Mononuclear cell (primary cell): ENCODE results near the gene SH2D3C. TPM values are rescaled to one million over a fixed set of nuclear protein-coding genes. Genes with fewer than 3 reads are reported as not detected.
"Not testable (repeated sequence)": the region's sequence is repeated elsewhere in the genome, so short reads cannot be mapped to it uniquely, and the experiment has no call there.

Source experiments
- H3K27me3 ChIP-seq: 2 replicates; pipeline ENCODE4 v1.6.0; 2011; ENCODE audit warnings: low read length, control low read depth; ENCODE audit not compliant: insufficient read depth
- H3K4me1 ChIP-seq: 2 replicates; pipeline ENCODE4 v1.5.1; 2011; ENCODE audit warnings: mild to moderate bottlenecking, low read length, control low read depth; ENCODE audit not compliant: insufficient read depth
- H3K4me3 ChIP-seq: 2 replicates; pipeline ENCODE4 v1.5.1; 2011; ENCODE audit warnings: mild to moderate bottlenecking, low read length, moderate library complexity
- H3K9me3 ChIP-seq: 2 replicates; pipeline ENCODE4 v1.5.1; 2011; ENCODE audit warnings: low read depth, mild to moderate bottlenecking, control low read depth, low read length
- total RNA-seq: library from RNA; depleted of rRNA; stranded (reverse); fragments of >200 nt; gene quantifications from one replicate; pipeline ENCODE4 v1.2.3, GENCODE V29; 2012

Gene SH2D3C
- total RNA-seq, 1 donor: 12.6 TPM

- peaks cover 20% of the 10 kb centered on the region for H3K4me1 ChIP-seq
- H3K9me3 ChIP-seq: no peaks in the 10 kb centered on the region
- H3K27me3 ChIP-seq: no peaks in the 10 kb centered on the region
- no peak overlapping the region for H3K4me3 ChIP-seq
Measured at GRCh38 chr9:127793093-127793708, 14.7 kb upstream of the SH2D3C start.

- H3K27me3 ChIP-seq: no peaks in the 10 kb centered on the region
- H3K9me3 ChIP-seq: no peaks in the 10 kb centered on the region
- no peak overlapping the region for H3K4me3 ChIP-seq
- H3K4me1 ChIP-seq: peaks cover 23% of the 10 kb centered on the region
Measured at GRCh38 chr9:127792417-127793031, 14.1 kb upstream of the SH2D3C start.

GRCh38 chr9:127791085-127791484, 12.6 kb upstream of the SH2D3C start:
- Histone ChIP-seq H3K9me3 (no peaks in the 10 kb centered on the region), H3K27me3 (no peaks in the 10 kb centered on the region), H3K4me1 (peaks cover 19% of the 10 kb centered on the region), H3K4me3 (no peak overlapping the region)

- Histone ChIP-seq H3K9me3 (no peaks in the 10 kb centered on the region), H3K4me1 (peaks cover 17% of the 10 kb centered on the region), H3K4me3 (no peak overlapping the region), H3K27me3 (no peaks in the 10 kb centered on the region)
Measured at GRCh38 chr9:127790094-127790855, 11.8 kb upstream of the SH2D3C start.

DNA sequence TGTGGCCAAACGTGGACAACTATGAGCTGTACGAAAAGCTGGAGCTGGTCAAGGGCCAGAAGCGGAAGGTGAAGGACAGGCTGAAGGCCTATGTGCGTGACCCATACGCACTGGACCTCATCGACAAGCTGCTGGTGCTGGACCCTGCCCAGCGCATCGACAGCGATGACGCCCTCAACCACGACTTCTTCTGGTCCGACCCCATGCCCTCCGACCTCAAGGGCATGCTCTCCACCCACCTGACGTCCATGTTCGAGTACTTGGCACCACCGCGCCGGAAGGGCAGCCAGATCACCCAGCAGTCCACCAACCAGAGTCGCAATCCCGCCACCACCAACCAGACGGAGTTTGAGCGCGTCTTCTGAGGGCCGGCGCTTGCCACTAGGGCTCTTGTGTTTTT, 10.7 kb upstream of the SH2D3C start:
- Histone ChIP-seq H3K4me1 (peaks cover 25% of the 10 kb centered on the region), H3K27me3 (no peaks in the 10 kb centered on the region), H3K4me3 (no peak overlapping the region), H3K9me3 (no peaks in the 10 kb centered on the region)

DNA sequence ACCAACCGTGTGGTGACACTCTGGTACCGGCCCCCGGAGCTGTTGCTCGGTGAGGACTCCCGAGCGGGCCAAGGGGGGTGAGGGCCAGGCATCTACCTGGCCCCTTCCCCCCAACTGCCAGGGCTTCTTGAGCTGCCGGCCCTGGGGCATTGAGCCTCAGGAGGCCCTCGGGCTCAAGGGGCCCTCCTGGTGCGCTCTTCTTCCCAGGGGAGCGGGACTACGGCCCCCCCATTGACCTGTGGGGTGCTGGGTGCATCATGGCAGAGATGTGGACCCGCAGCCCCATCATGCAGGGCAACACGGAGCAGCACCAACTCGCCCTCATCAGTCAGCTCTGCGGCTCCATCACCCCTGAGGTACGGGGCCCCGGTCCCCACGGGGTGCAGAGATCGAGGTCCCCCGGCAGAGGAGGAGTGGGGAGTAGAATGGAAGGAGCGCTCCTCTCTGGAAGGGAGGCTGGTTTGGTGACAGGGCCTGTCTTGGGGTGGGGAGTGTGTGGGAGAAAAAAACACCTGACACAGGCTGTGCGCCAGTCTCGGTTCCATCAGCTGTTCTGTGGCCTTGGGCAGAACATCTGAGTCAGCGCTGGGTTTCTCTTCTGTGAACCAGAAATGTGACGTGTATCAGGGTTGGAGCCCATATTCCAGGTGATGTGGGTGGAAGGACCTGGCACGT, 10.0 kb upstream of the SH2D3C start:
- Histone ChIP-seq H3K9me3 (no peaks in the 10 kb centered on the region), H3K4me3 (no peak overlapping the region), H3K4me1 (peaks cover 32% of the 10 kb centered on the region), H3K27me3 (no peaks in the 10 kb centered on the region)

DNA sequence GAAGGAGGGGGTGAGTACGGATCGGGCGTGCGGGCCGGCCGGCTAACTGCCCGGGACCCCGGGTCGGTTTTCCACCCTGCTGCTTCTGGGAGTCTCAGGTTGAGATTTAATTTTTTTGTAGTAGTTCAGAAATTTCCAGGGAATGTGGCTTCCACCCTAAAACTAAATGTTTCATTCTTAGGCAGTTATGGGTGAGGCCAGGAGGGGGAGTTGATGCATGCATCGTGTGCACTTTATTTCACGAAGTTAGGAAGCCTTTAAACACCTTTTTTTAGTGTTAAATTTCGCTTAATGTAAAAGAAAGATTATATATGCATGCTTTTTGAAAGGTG, 8.3 kb upstream of the SH2D3C start:
- peaks cover 49% of the 10 kb centered on the region for H3K4me1 ChIP-seq
- no peaks in the 10 kb centered on the region for H3K27me3 ChIP-seq
- H3K9me3 ChIP-seq: no peaks in the 10 kb centered on the region
- H3K4me3 ChIP-seq: peak overlapping the region; percentile 85

- Histone ChIP-seq H3K9me3 (no peaks in the 10 kb centered on the region), H3K4me1 (peaks cover 55% of the 10 kb centered on the region), H3K27me3 (no peaks in the 10 kb centered on the region), H3K4me3 (peak within 1 kb of the TSS; percentile 85)
Measured at GRCh38 chr9:127785933-127786772, 7.7 kb upstream of the SH2D3C start, which contains the start of gene CDK9. TSS of gene CDK9 (plus strand) at chr9:127786034. CDS start at chr9:127786149, 115 bp downstream.

DNA sequence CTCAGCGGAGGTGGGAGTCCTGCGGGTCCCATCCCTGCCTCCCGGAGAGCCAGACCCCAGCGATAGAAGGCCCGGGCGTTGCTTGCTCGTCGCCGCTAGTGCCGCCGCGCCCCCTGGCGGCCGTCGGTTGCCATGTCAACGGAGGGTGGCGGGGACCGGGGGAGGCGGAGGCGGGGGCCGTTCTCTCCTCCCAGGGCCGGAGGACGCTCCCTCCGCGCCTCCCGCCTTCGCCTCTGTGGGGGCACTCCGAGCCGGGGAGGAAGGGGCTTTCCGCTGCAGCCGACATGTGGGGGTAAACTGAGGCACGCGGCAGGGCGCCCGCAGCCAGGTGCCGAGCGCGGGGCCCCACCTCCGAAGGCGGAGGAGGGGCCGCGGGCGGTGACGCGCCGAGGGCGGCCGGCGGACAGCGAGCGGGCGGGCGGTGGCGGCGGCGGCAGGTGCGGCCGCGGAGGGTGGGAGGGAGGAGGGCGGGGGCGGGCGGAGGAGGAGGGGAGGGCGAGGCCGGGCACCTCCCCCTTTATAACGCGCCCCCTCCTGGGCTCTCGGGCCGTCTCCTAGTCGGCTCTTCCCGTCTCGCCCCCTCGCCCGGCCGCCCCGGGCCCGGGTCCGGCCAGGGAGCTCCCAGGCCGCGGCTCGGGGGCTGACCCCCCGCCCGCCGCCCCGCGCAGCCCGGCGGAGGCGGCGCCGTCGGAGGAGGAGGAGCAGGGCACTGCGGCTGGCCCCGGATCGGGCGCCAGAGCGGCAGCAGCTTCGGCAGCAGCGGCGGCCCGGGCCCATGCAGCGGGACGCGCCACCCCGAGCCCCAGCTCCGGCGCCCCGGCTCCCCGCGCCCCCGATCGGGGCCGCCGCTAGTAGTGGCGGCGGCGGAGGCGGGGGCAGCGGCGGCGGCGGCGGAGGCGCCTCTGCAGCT, 6.8 kb upstream of the SH2D3C start:
- no peaks in the 10 kb centered on the region for H3K27me3 ChIP-seq
- H3K4me1 ChIP-seq: peaks cover 64% of the 10 kb centered on the region
- H3K9me3 ChIP-seq: no peaks in the 10 kb centered on the region
- peak overlapping the region; percentile 85 for H3K4me3 ChIP-seq

GRCh38 chr9:127783111-127784008, 4.9 kb upstream of the SH2D3C start:
- no peaks in the 10 kb centered on the region for H3K9me3 ChIP-seq
- no peaks in the 10 kb centered on the region for H3K27me3 ChIP-seq
- H3K4me3 ChIP-seq: no peak overlapping the region
- H3K4me1 ChIP-seq: peaks cover 81% of the 10 kb centered on the region

- Histone ChIP-seq H3K4me1 (peaks cover 71% of the 10 kb centered on the region), H3K27me3 (no peaks in the 10 kb centered on the region), H3K4me3 (no peak overlapping the region), H3K9me3 (no peaks in the 10 kb centered on the region)
Measured at GRCh38 chr9:127781806-127782205, 3.3 kb upstream of the SH2D3C start.

GRCh38 chr9:127780909-127781308, 2.4 kb upstream of the SH2D3C start:
- H3K4me3 ChIP-seq, H3K9me3 ChIP-seq, H3K27me3 ChIP-seq: not testable (repeated sequence)
- H3K4me1 ChIP-seq: peaks cover 77% of the 10 kb centered on the region
